Activated CD8-positive, alpha-beta T cell treated with anti-CD3 and anti-CD28 coated beads, Interleukin-2, amount 10 ng/mL, durations not matched to agents 7 days and 5 days (primary cell): Measurements from ENCODE around the gene NAA35. TPM values are rescaled to one million over a fixed set of nuclear protein-coding genes. Genes with fewer than 3 reads are reported as not detected.
"Not testable (repeated sequence)": the region's sequence is repeated elsewhere in the genome, so short reads cannot be mapped to it uniquely, and the experiment has no call there.

Experiments used
- ATAC-seq: fragments of 150-1000 bp; cut with Tn5 transposase; one replicate; pipeline ENCODE4 v1.10.0; 2021; ENCODE audit warnings: moderate library complexity
- CTCF ChIA-PET: fragments of 350-600 bp; sonication (Branson Sonifier 250); formaldehyde crosslinking; loops from one replicate; lab custom pipeline; 2021; ENCODE audit warnings: antibody characterized with exemption; lab: Charles Lee
- POLR2A ChIA-PET: fragments of 350-600 bp; sonication (Branson Sonifier 250); formaldehyde crosslinking; loops from one replicate; lab custom pipeline; 2021; ENCODE audit warnings: antibody characterized with exemption; lab: Charles Lee
- DNase-seq: peaks from one replicate; pipeline ENCODE4 v3.0.0-alpha.2; 2020
- H3K27ac Mint-ChIP-seq: one replicate; pipeline ENCODE4 v1.8.0; 2021; ENCODE audit warnings: mild to moderate bottlenecking, mixed read lengths
- H3K27me3 Mint-ChIP-seq: one replicate; pipeline ENCODE4 v1.8.0; 2021; ENCODE audit warnings: low read depth, mixed read lengths
- H3K36me3 Mint-ChIP-seq: one replicate; pipeline ENCODE4 v1.8.0; 2021; ENCODE audit warnings: low read depth, mixed read lengths
- H3K4me1 Mint-ChIP-seq: one replicate; pipeline ENCODE4 v1.8.0; 2021; ENCODE audit warnings: low read depth, mixed read lengths
- H3K4me3 Mint-ChIP-seq: one replicate; pipeline ENCODE4 v1.8.0; 2021; ENCODE audit warnings: mild to moderate bottlenecking, mixed read lengths
- H3K9me3 Mint-ChIP-seq: one replicate; pipeline ENCODE4 v1.8.0; 2022; ENCODE audit warnings: mixed read lengths; ENCODE audit not compliant: insufficient read depth
- total RNA-seq, 2 experiments: library from RNA; stranded (reverse); gene quantifications; one replicate each; pipeline ENCODE4 v1.2.3, GENCODE V29; 2021

Gene NAA35
- total RNA-seq, 2 experiments from 2014 or later = 23.4 to 25.8 TPM

- Mint-ChIP-seq H3K27me3 (peaks cover 3% of the 10 kb centered on the region), H3K36me3 (no peaks in the 10 kb centered on the region), H3K9me3 (no peaks in the 10 kb centered on the region), H3K27ac (no peak overlapping the region), H3K4me3 (no peak overlapping the region), H3K4me1 (no peaks in the 10 kb centered on the region)
- ChIA-PET CTCF (no interaction called here), POLR2A (no interaction called here)
- ATAC-seq (no peak), DNase-seq (no peak)
Measured at GRCh38 chr9:86039991-86040860, 99.3 kb downstream of the NAA35 start.

DNA sequence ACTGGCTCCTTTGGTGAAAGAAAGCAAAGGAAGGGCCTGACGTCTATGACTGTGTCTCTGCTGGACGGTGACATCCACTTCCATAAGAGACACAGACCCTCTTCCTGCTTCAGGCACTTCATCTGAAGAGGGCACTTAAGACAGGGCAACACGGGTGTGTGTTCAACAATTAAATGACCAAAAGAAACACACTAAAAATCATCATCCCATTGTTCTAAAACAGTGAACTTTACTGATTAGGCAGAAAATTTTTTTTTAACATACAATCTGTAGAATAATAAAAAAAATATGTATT, 99.9 kb downstream of the NAA35 start:
- POLR2A ChIA-PET = no interaction called here
- Mint-ChIP-seq H3K27ac (no peak overlapping the region), H3K4me1 (no peaks in the 10 kb centered on the region), H3K4me3 (no peak overlapping the region), H3K27me3 (peaks cover 3% of the 10 kb centered on the region), H3K9me3 (no peaks in the 10 kb centered on the region), H3K36me3 (no peaks in the 10 kb centered on the region)
- CTCF ChIA-PET = no interaction called here
- DNase-seq = no peak
- ATAC-seq = no peak

GRCh38 chr9:86041311-86041741, 100.4 kb downstream of the NAA35 start:
- DNase-seq = no peak
- H3K36me3 Mint-ChIP-seq = no peaks in the 10 kb centered on the region
- ChIA-PET CTCF (interaction anchor here (1.0 kb wide), 1 partner anchor 33 kb away, joined by 3 read pairs; no protein-coding TSS in a partner anchor), POLR2A (interaction anchor here (0.7 kb wide), 1 partner anchor 54 kb away, joined by 3 read pairs; no protein-coding TSS in a partner anchor)
- no peaks in the 10 kb centered on the region for H3K9me3 Mint-ChIP-seq
- H3K27me3 Mint-ChIP-seq = peaks cover 3% of the 10 kb centered on the region
- no peak for ATAC-seq
- H3K27ac Mint-ChIP-seq = no peak overlapping the region
- no peak overlapping the region for H3K4me3 Mint-ChIP-seq
- H3K4me1 Mint-ChIP-seq = no peaks in the 10 kb centered on the region

- ATAC-seq = no peak
- CTCF ChIA-PET = interaction anchor here (1.0 kb wide), 1 partner anchor 32 kb away, joined by 3 read pairs; no protein-coding TSS in a partner anchor
- no peak overlapping the region for H3K27ac Mint-ChIP-seq
- peaks cover 3% of the 10 kb centered on the region for H3K27me3 Mint-ChIP-seq
- no peaks in the 10 kb centered on the region for H3K4me1 Mint-ChIP-seq
- H3K4me3 Mint-ChIP-seq = no peak overlapping the region
- POLR2A ChIA-PET = interaction anchor here (0.7 kb wide), 1 partner anchor 55 kb away, joined by 3 read pairs; no protein-coding TSS in a partner anchor
- H3K9me3 Mint-ChIP-seq = no peaks in the 10 kb centered on the region
- H3K36me3 Mint-ChIP-seq = no peaks in the 10 kb centered on the region
- DNase-seq = no peak
Measured at GRCh38 chr9:86042199-86042978, 101.4 kb downstream of the NAA35 start.

GRCh38 chr9:86043586-86043985, 102.6 kb downstream of the NAA35 start:
- H3K4me1 Mint-ChIP-seq = no peaks in the 10 kb centered on the region
- H3K27me3 Mint-ChIP-seq = peaks cover 3% of the 10 kb centered on the region
- ChIA-PET CTCF (no interaction called here), POLR2A (no interaction called here)
- no peaks in the 10 kb centered on the region for H3K36me3 Mint-ChIP-seq
- no peak for ATAC-seq
- H3K4me3 Mint-ChIP-seq = no peak overlapping the region
- no peaks in the 10 kb centered on the region for H3K9me3 Mint-ChIP-seq
- no peak for DNase-seq
- no peak overlapping the region for H3K27ac Mint-ChIP-seq

DNA sequence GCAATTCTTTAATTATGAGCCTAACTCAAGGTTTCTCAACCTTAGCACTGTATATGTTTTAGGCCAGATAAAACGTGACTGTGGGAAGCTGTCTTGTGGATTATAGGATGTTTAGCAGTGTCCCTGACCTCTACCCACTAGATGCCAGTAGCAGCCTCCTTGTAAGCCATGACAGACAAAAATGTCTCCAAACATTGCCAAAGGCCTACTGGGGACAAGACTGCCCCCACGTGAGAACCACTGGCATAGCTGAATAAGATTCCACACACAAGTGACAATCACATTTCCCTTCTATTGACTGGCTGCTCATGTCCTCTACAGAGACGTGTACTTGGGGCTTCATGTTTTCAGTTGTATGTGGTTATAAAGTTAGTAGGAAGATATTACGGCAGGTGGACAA, 103.1 kb downstream of the NAA35 start:
- POLR2A ChIA-PET = interaction anchor here (0.7 kb wide), 1 partner anchor 17 kb away, joined by 3 read pairs; no protein-coding TSS in a partner anchor
- H3K4me1 Mint-ChIP-seq = no peaks in the 10 kb centered on the region
- DNase-seq (no peak), ATAC-seq (no peak)
- H3K27ac Mint-ChIP-seq = no peak overlapping the region
- no peak overlapping the region for H3K4me3 Mint-ChIP-seq
- no peaks in the 10 kb centered on the region for H3K36me3 Mint-ChIP-seq
- peaks cover 3% of the 10 kb centered on the region for H3K27me3 Mint-ChIP-seq
- CTCF ChIA-PET = no interaction called here
- no peaks in the 10 kb centered on the region for H3K9me3 Mint-ChIP-seq

DNA sequence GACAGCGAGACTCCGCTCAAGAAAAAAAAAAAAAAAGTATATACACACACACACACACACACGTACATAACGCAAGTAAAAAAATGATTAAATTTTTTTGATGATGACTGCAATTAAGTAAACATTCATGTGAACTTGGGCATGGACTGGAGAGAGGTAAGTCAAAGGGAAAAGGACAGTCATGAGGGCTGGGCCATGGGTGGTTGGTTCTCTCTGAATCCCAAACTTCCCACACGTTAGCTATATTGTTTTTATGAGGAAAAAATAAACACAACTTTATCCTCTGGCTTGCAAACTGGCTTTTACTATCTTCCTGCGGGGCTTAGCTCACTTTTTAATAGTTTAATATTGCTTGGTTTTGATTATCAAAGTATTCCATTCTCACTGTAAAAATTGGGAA, 104.7 kb downstream of the NAA35 start:
- no peak for DNase-seq
- H3K9me3 Mint-ChIP-seq = no peaks in the 10 kb centered on the region
- POLR2A ChIA-PET = no interaction called here
- CTCF ChIA-PET = no interaction called here
- ATAC-seq = no peak
- H3K4me1 Mint-ChIP-seq = no peaks in the 10 kb centered on the region
- H3K36me3 Mint-ChIP-seq = no peaks in the 10 kb centered on the region
- H3K27me3 Mint-ChIP-seq = peaks cover 5% of the 10 kb centered on the region
- H3K4me3 Mint-ChIP-seq = no peak overlapping the region
- no peak overlapping the region for H3K27ac Mint-ChIP-seq

- H3K36me3 Mint-ChIP-seq = no peaks in the 10 kb centered on the region
- H3K4me1 Mint-ChIP-seq = no peaks in the 10 kb centered on the region
- DNase-seq (no peak), ATAC-seq (no peak)
- H3K4me3 Mint-ChIP-seq = no peak overlapping the region
- no peak overlapping the region for H3K27ac Mint-ChIP-seq
- ChIA-PET CTCF (no interaction called here), POLR2A (no interaction called here)
- H3K9me3 Mint-ChIP-seq = no peaks in the 10 kb centered on the region
- peaks cover 9% of the 10 kb centered on the region for H3K27me3 Mint-ChIP-seq
Measured at GRCh38 chr9:86046071-86046636, 105.2 kb downstream of the NAA35 start.

DNA sequence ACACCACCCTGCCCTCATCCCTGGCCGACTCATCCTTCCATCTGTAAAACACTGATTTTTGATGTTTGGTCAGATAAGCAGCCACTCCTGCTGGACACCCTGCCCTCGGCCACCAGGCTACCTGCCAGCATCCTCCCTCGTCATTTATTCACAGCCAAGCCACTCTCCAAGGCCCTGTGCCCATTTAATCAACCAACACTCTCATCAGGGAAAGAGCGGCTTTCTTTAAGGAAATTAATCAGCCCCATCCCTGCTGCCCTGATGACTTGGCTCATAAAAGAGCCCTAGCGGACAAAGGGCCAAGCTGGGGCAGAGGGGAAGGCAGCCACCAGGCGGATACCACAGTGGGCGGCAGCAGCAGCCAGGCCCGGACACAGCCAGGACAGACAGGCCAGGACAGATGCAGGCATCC, 106.0 kb downstream of the NAA35 start:
- Mint-ChIP-seq H3K4me1 (no peaks in the 10 kb centered on the region), H3K9me3 (no peaks in the 10 kb centered on the region), H3K36me3 (no peaks in the 10 kb centered on the region), H3K4me3 (no peak overlapping the region), H3K27me3 (peaks cover 11% of the 10 kb centered on the region), H3K27ac (no peak overlapping the region)
- ChIA-PET CTCF (no interaction called here), POLR2A (no interaction called here)
- DNase-seq (no peak), ATAC-seq (no peak)

GRCh38 chr9:86047361-86047760, 106.4 kb downstream of the NAA35 start:
- H3K27me3 Mint-ChIP-seq = peaks cover 11% of the 10 kb centered on the region
- no peak for ATAC-seq
- no peaks in the 10 kb centered on the region for H3K36me3 Mint-ChIP-seq
- no peaks in the 10 kb centered on the region for H3K9me3 Mint-ChIP-seq
- DNase-seq = no peak
- H3K27ac Mint-ChIP-seq = no peak overlapping the region
- ChIA-PET POLR2A (no interaction called here), CTCF (no interaction called here)
- no peak overlapping the region for H3K4me3 Mint-ChIP-seq
- H3K4me1 Mint-ChIP-seq = no peaks in the 10 kb centered on the region

GRCh38 chr9:86048018-86048742, 107.2 kb downstream of the NAA35 start:
- DNase-seq, H3K9me3 Mint-ChIP-seq, CTCF ChIA-PET, H3K4me1 Mint-ChIP-seq, ATAC-seq, H3K27ac Mint-ChIP-seq, H3K36me3 Mint-ChIP-seq, H3K4me3 Mint-ChIP-seq, POLR2A ChIA-PET: not testable (repeated sequence)
- peaks cover 11% of the 10 kb centered on the region for H3K27me3 Mint-ChIP-seq
